ENCODE data around the gene TCAF1.
"Not testable (repeated sequence)": the region's sequence is repeated elsewhere in the genome, so short reads cannot be mapped to it uniquely, and the experiment has no call there.

The TCAF1 gene

DNA sequence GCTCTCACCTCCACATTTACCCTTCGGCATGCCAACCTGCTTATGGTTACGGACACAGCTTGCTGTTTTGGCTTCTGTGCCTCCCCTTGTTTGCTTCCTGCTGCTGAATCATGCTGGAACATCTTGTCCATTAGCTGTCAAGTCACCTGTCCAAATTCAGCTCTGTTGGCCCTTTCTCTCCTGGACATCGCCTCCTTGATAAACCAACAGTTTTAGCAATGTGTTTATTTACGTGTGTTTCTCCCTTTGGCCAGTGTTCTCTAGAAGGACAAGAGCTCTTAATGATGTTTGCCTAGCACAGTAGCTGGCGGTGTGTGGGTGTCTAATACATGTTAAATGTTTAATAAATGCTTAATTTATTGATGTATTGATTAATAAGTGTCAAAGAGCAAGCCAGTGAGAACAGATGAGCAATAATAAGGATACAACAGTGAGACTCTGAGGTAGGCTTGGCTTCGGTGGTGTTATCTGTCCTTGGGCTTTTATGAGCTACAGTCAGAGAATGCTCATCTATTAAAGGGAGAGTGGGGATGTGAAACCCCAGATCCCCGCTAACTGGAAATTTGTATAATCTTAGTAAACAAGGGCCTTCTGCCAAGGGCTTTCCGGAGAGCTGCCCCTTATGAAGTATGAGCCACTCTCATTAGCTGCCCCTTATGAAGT, 85.4 kb downstream of the TCAF1 start:
- not testable (repeated sequence) for H3K9me3 Mint-ChIP-seq, H3K27ac Mint-ChIP-seq

GRCh38 chr7:143810639-143811038, 91.3 kb downstream of the TCAF1 start:
- not testable (repeated sequence) for DNase-seq; H3K27ac Mint-ChIP-seq; ATAC-seq (replicated peaks); H3K4me1 Mint-ChIP-seq; H3K36me3 Mint-ChIP-seq; H3K27me3 Mint-ChIP-seq; H3K4me3 Mint-ChIP-seq; H3K9me3 Mint-ChIP-seq

More for the DNA sequence above, 85.4 kb downstream of the TCAF1 start:
- DNase-seq; H3K4me3 Mint-ChIP-seq; H3K4me1 Mint-ChIP-seq; H3K36me3 Mint-ChIP-seq; ATAC-seq (replicated peaks); H3K27me3 Mint-ChIP-seq: not testable (repeated sequence)

- not testable (repeated sequence) for H3K27me3 Mint-ChIP-seq, DNase-seq
Measured at GRCh38 chr7:143806664-143807071, 95.3 kb downstream of the TCAF1 start.

More at GRCh38 chr7:143806664-143807071, 95.3 kb downstream of the TCAF1 start:
- H3K4me3 Mint-ChIP-seq; H3K4me1 Mint-ChIP-seq; H3K36me3 Mint-ChIP-seq; H3K27ac Mint-ChIP-seq; H3K9me3 Mint-ChIP-seq; ATAC-seq (replicated peaks): not testable (repeated sequence)
